ENCODE data around the gene ATR. TPM values are rescaled to one million over a fixed set of nuclear protein-coding genes. Genes with fewer than 3 reads are reported as not detected.
A peak's percentile ranks its signal among the peaks of the same experiment; 100 is the strongest.

Gene ATR
- total RNA-seq, 1 donor from 2014 or later: 26.9 TPM

- TF ChIP-seq EZH2 (IDR thresholded peaks at IDR 0.05; ENCODE audit: insufficient read depth, low read length) (no peak), CTCF (IDR thresholded peaks at IDR 0.05; ENCODE audit: insufficient read depth, low read depth, low read length) (no peak)
These were observed 54.5 kb downstream of the ATR start for GRCh38 chr3:142523921-142524566.

GRCh38 chr3:142509079-142509478, 69.5 kb downstream of the ATR start:
- Mint-ChIP-seq H3K9me3 (ENCODE audit: unreplicated experiment) (no peaks in the 10 kb centered on the region), H3K4me3 (ENCODE audit: unreplicated experiment) (no peak overlapping the region), H3K27ac (ENCODE audit: unreplicated experiment) (no peak overlapping the region), H3K36me3 (ENCODE audit: low read depth, unreplicated experiment) (peaks cover 2% of the 10 kb centered on the region), H3K27me3 (ENCODE audit: low read depth, unreplicated experiment) (no peaks in the 10 kb centered on the region), H3K4me1 (ENCODE audit: low read depth, unreplicated experiment) (peaks cover 10% of the 10 kb centered on the region)
- H3K9me3 ChIP-seq (ENCODE audit: insufficient read depth, low read depth, low read length): no peaks in the 10 kb centered on the region
- H3K9ac ChIP-seq (ENCODE audit: low read length): no peak overlapping the region
- TF ChIP-seq EZH2 (IDR thresholded peaks at IDR 0.05; ENCODE audit: insufficient read depth, low read length) (no peak), CTCF (IDR thresholded peaks at IDR 0.05; ENCODE audit: insufficient read depth, low read depth, low read length) (no peak)
- H4K20me1 ChIP-seq (ENCODE audit: insufficient read depth, low read length): no peaks in the 10 kb centered on the region
- H3K4me1 ChIP-seq (ENCODE audit: insufficient read depth, low read length): no peaks in the 10 kb centered on the region
- no peaks in the 10 kb centered on the region for H3K79me2 ChIP-seq (ENCODE audit: insufficient read depth, low read length)
- H3K4me3 ChIP-seq (ENCODE audit: insufficient read depth, low read depth, low read length): no peak overlapping the region
- H3K4me2 ChIP-seq (ENCODE audit: low read length): no peak overlapping the region
- no peak overlapping the region for H3K27ac ChIP-seq (ENCODE audit: low read depth, low read length)
- H3K27me3 ChIP-seq (ENCODE audit: insufficient read depth, low read length): no peaks in the 10 kb centered on the region
- peaks cover 9% of the 10 kb centered on the region for H3K36me3 ChIP-seq (ENCODE audit: insufficient read depth, low read length)
- no peak for FAIRE-seq
- DNase-seq (ENCODE audit: low read depth): no peak
- no peak overlapping the region for H2AFZ ChIP-seq (ENCODE audit: low read depth, low read length)

More at GRCh38 chr3:142523921-142524566, 54.5 kb downstream of the ATR start:
- no peak for DNase-seq (ENCODE audit: low read depth)
- Mint-ChIP-seq H3K9me3 (ENCODE audit: unreplicated experiment) (no peaks in the 10 kb centered on the region), H3K27me3 (ENCODE audit: low read depth, unreplicated experiment) (no peaks in the 10 kb centered on the region), H3K4me3 (ENCODE audit: unreplicated experiment) (no peak overlapping the region), H3K27ac (ENCODE audit: unreplicated experiment) (no peak overlapping the region), H3K4me1 (ENCODE audit: low read depth, unreplicated experiment) (peaks cover 2% of the 10 kb centered on the region), H3K36me3 (ENCODE audit: low read depth, unreplicated experiment) (peaks cover 16% of the 10 kb centered on the region)
- Histone ChIP-seq H3K9ac (ENCODE audit: low read length) (no peak overlapping the region), H3K4me3 (ENCODE audit: insufficient read depth, low read depth, low read length) (no peak overlapping the region), H3K9me3 (ENCODE audit: insufficient read depth, low read depth, low read length) (peaks cover 2% of the 10 kb centered on the region), H3K27me3 (ENCODE audit: insufficient read depth, low read length) (no peaks in the 10 kb centered on the region), H2AFZ (ENCODE audit: low read depth, low read length) (no peak overlapping the region), H4K20me1 (ENCODE audit: insufficient read depth, low read length) (no peaks in the 10 kb centered on the region), H3K79me2 (ENCODE audit: insufficient read depth, low read length) (no peaks in the 10 kb centered on the region), H3K4me2 (ENCODE audit: low read length) (no peak overlapping the region), H3K4me1 (ENCODE audit: insufficient read depth, low read length) (no peaks in the 10 kb centered on the region), H3K27ac (ENCODE audit: low read depth, low read length) (no peak overlapping the region), H3K36me3 (ENCODE audit: insufficient read depth, low read length) (peaks cover 19% of the 10 kb centered on the region)
- no peak for FAIRE-seq

- H2AFZ ChIP-seq (ENCODE audit: low read depth, low read length): no peak overlapping the region
- no peaks in the 10 kb centered on the region for H3K4me1 ChIP-seq (ENCODE audit: insufficient read depth, low read length)
- peaks cover 4% of the 10 kb centered on the region for H3K36me3 Mint-ChIP-seq (ENCODE audit: low read depth, unreplicated experiment)
- H3K9me3 Mint-ChIP-seq (ENCODE audit: unreplicated experiment): no peaks in the 10 kb centered on the region
- H3K4me3 Mint-ChIP-seq (ENCODE audit: unreplicated experiment): no peak overlapping the region
- peak overlapping the region; percentile 15 for H3K27ac Mint-ChIP-seq (ENCODE audit: unreplicated experiment)
- H3K9ac ChIP-seq (ENCODE audit: low read length): no peak overlapping the region
- H3K4me1 Mint-ChIP-seq (ENCODE audit: low read depth, unreplicated experiment): peaks cover 10% of the 10 kb centered on the region
- FAIRE-seq: no peak
- no peaks in the 10 kb centered on the region for H3K27me3 ChIP-seq (ENCODE audit: insufficient read depth, low read length)
- no peaks in the 10 kb centered on the region for H4K20me1 ChIP-seq (ENCODE audit: insufficient read depth, low read length)
- H3K4me3 ChIP-seq (ENCODE audit: insufficient read depth, low read depth, low read length): no peak overlapping the region
- DNase-seq (ENCODE audit: low read depth): peak; percentile 64
- no peaks in the 10 kb centered on the region for H3K79me2 ChIP-seq (ENCODE audit: insufficient read depth, low read length)
- TF ChIP-seq CTCF (IDR thresholded peaks at IDR 0.05; ENCODE audit: insufficient read depth, low read depth, low read length) (no peak), EZH2 (IDR thresholded peaks at IDR 0.05; ENCODE audit: insufficient read depth, low read length) (no peak)
- H3K4me2 ChIP-seq (ENCODE audit: low read length): no peak overlapping the region
- no peaks in the 10 kb centered on the region for H3K27me3 Mint-ChIP-seq (ENCODE audit: low read depth, unreplicated experiment)
- no peaks in the 10 kb centered on the region for H3K9me3 ChIP-seq (ENCODE audit: insufficient read depth, low read depth, low read length)
- H3K36me3 ChIP-seq (ENCODE audit: insufficient read depth, low read length): peaks cover 9% of the 10 kb centered on the region
- H3K27ac ChIP-seq (ENCODE audit: low read depth, low read length): no peak overlapping the region
These were observed 71.3 kb downstream of the ATR start for GRCh38 chr3:142507241-142507640.

All from astrocyte (in vitro differentiated cells and primary cell).